GM19372 (cell line): Measurements from ENCODE around the gene ANK3.

Source experiments
- ATAC-seq: cut with Tn5 transposase; IDR thresholded peaks from one replicate; pipeline ENCODE4 v1.9.1; 2021; ENCODE audit warnings: mild to moderate bottlenecking, low read depth, moderate library complexity; ENCODE audit not compliant: unreplicated experiment

ANK3 gene

GRCh38 chr10:60148266-60148840 is 241.3 kb downstream of the ANK3 start:
- no peak for ATAC-seq

- ATAC-seq = no peak
Observed at GRCh38 chr10:60147576-60148265, 242.0 kb downstream of the ANK3 start.

- no peak for ATAC-seq
Observed at GRCh38 chr10:60147025-60147424, 242.7 kb downstream of the ANK3 start.

GRCh38 chr10:60144099-60144498 is 245.6 kb downstream of the ANK3 start:
- no peak for ATAC-seq

GRCh38 chr10:60142736-60143135 is 246.9 kb downstream of the ANK3 start:
- no peak for ATAC-seq

- no peak for ATAC-seq
Observed at GRCh38 chr10:60141896-60142559, 247.6 kb downstream of the ANK3 start.

GRCh38 chr10:60140651-60141632 is 248.7 kb downstream of the ANK3 start:
- no peak for ATAC-seq

- no peak for ATAC-seq
Observed at GRCh38 chr10:60139798-60140566, 249.7 kb downstream of the ANK3 start.

- ATAC-seq = no peak
Observed at GRCh38 chr10:60139290-60139689, 250.4 kb downstream of the ANK3 start.

- no peak for ATAC-seq
Observed at GRCh38 chr10:60138842-60139241, 250.8 kb downstream of the ANK3 start.

- no peak for ATAC-seq
Observed at GRCh38 chr10:60138026-60138425, 251.6 kb downstream of the ANK3 start.

GRCh38 chr10:60137292-60137992 is 252.2 kb downstream of the ANK3 start:
- ATAC-seq = no peak

GRCh38 chr10:60135020-60135419 is 254.7 kb downstream of the ANK3 start:
- no peak for ATAC-seq

- ATAC-seq = no peak
Observed at GRCh38 chr10:60134548-60134947, 255.1 kb downstream of the ANK3 start.

GRCh38 chr10:60130130-60130579 is 259.5 kb downstream of the ANK3 start:
- ATAC-seq = no peak

GRCh38 chr10:60125895-60126294 is 263.8 kb downstream of the ANK3 start:
- no peak for ATAC-seq

GRCh38 chr10:60124536-60124935 is 265.1 kb downstream of the ANK3 start:
- no peak for ATAC-seq

GRCh38 chr10:60123668-60124067 is 266.0 kb downstream of the ANK3 start:
- ATAC-seq = no peak

- no peak for ATAC-seq
Observed at GRCh38 chr10:60123172-60123571, 266.5 kb downstream of the ANK3 start.
